H1 (cell line): ENCODE measurements around the gene FAM222B. TPM values are rescaled to one million over a fixed set of nuclear protein-coding genes. Genes with fewer than 3 reads are reported as not detected.

ENCODE experiments used
- CTCF ChIA-PET: fragments of 300-600 bp; sonication (Branson Sonifier 250); formaldehyde crosslinking; loops from one replicate; lab custom pipeline; 2021; ENCODE audit not compliant: partially characterized antibody; lab: Charles Lee
- POLR2A ChIA-PET: fragments of 300-600 bp; sonication (Branson Sonifier 250); formaldehyde crosslinking; loops from one replicate; lab custom pipeline; 2021; ENCODE audit warnings: inconsistent platforms; ENCODE audit not compliant: partially characterized antibody; lab: Charles Lee
- DNase-seq, 2 experiments: peaks; one replicate each; pipeline versions ENCODE4 v3.0.0 to v3.0.0-alpha.2; 2010 to 2022; ENCODE audit warnings: low spot score in 2 of 2, low read depth in 1 of 2, mixed read lengths in 1 of 2
- FAIRE-seq: peaks from 2 replicates; lab custom pipeline; 2011; peaks lifted over from hg19 to GRCh38; lab: Jason Lieb, UNC
- H2AFZ ChIP-seq: 2 replicates; pipeline ENCODE4 v1.8.1; 2012; ENCODE audit warnings: low read length, inconsistent platforms
- H2AK5ac ChIP-seq: 2 replicates; pipeline ENCODE4 v1.6.1; 2013; ENCODE audit warnings: low read depth, low read length
- H2BK120ac ChIP-seq: replicated peaks from 2 replicates; pipeline ENCODE3; 2013; ENCODE audit warnings: low read depth, low read length, inconsistent platforms
- H2BK12ac ChIP-seq: 2 replicates; pipeline ENCODE4 v1.6.1; 2013; ENCODE audit warnings: low read depth, low read length
- H2BK15ac ChIP-seq: 2 replicates; pipeline ENCODE4 v1.6.1; 2013; ENCODE audit warnings: low read length
- H2BK20ac ChIP-seq: 2 replicates; pipeline ENCODE4 v1.6.1; 2013; ENCODE audit warnings: low read length
- H2BK5ac ChIP-seq: 2 replicates; pipeline ENCODE4 v1.6.1; 2013; ENCODE audit warnings: low read depth, low read length
- H3K14ac ChIP-seq: 2 replicates; pipeline ENCODE4 v1.6.1; 2013; ENCODE audit warnings: inconsistent platforms; ENCODE audit not compliant: insufficient read length
- H3K18ac ChIP-seq: 2 replicates; pipeline ENCODE4 v1.6.1; 2013; ENCODE audit warnings: low read length; ENCODE audit errors: extremely low read depth
- H3K23ac ChIP-seq: 2 replicates; pipeline ENCODE4 v1.6.1; 2013; ENCODE audit warnings: inconsistent platforms; ENCODE audit not compliant: insufficient read length
- H3K23me2 ChIP-seq: 2 replicates; pipeline ENCODE4 v1.6.1; 2013; ENCODE audit warnings: low read depth, low read length
- H3K27ac ChIP-seq: 2 replicates; pipeline ENCODE4 v1.6.1; 2011; ENCODE audit warnings: low read depth, low read length, inconsistent platforms
- H3K27me3 ChIP-seq, 4 experiments: replicated peaks in 1 of 4; 1 replicate in 1 of 4; 2 replicates in 3 of 4; pipeline versions ENCODE4 v1.6.1 to v1.8.1; 2011 to 2013; ENCODE audit warnings: low read length in 3 of 4, mild to moderate bottlenecking in 3 of 4, inconsistent platforms in 2 of 4, mixed read lengths in 2 of 4, moderate library complexity in 1 of 4; ENCODE audit not compliant: control insufficient read depth in 3 of 4, insufficient read depth in 3 of 4; ENCODE audit errors: extremely low read depth in 1 of 4
- H3K36me3 ChIP-seq, 4 experiments: 2 replicates each; pipeline versions ENCODE4 v1.6.1 to v1.8.1; 2011 to 2013; ENCODE audit warnings: mild to moderate bottlenecking in 4 of 4, low read length in 3 of 4, moderate library complexity in 2 of 4, control low read depth in 1 of 4, inconsistent platforms in 1 of 4; ENCODE audit not compliant: insufficient read depth in 4 of 4, control insufficient read depth in 2 of 4
- H3K4ac ChIP-seq: replicated peaks from 2 replicates; pipeline ENCODE3; 2013; ENCODE audit warnings: low read length, low read depth, mixed read lengths, inconsistent platforms; ENCODE audit not compliant: insufficient read length
- H3K4me1 ChIP-seq, 4 experiments: replicated peaks in 1 of 4; 1 replicate in 1 of 4; 2 replicates in 3 of 4; pipeline versions ENCODE4 v1.6.1 to v1.8.1; 2011 to 2013; ENCODE audit warnings: low read length in 3 of 4, inconsistent platforms in 2 of 4, mixed read lengths in 1 of 4; ENCODE audit not compliant: insufficient read depth in 4 of 4, control insufficient read depth in 3 of 4
- H3K4me2 ChIP-seq, 2 experiments: 2 replicates each; pipeline versions ENCODE4 v1.6.1 to v1.8.1; 2011 to 2013; ENCODE audit warnings: low read depth in 2 of 2, low read length in 2 of 2, control low read depth in 1 of 2, inconsistent platforms in 1 of 2, mild to moderate bottlenecking in 1 of 2; ENCODE audit not compliant: insufficient read depth in 1 of 2
- H3K4me3 ChIP-seq, 4 experiments: fragments of 200-600, 300-600 bp in 1 of 4; sonication (generic), shearing (Covaris generic), sonication (Bioruptor Twin) in 1 of 4; 2 replicates each; pipeline versions ENCODE4 v1.5.1 to v1.8.1; 2011 to 2016; ENCODE audit warnings: low read length in 4 of 4, low read depth in 3 of 4, control low read depth in 2 of 4, inconsistent platforms in 2 of 4, mild to moderate bottlenecking in 2 of 4, mixed read lengths in 1 of 4, moderate library complexity in 1 of 4; ENCODE audit not compliant: insufficient read depth in 2 of 4; ENCODE audit errors: extremely low read depth in 1 of 4
- H3K56ac ChIP-seq: replicated peaks from 2 replicates; pipeline ENCODE3; 2013; ENCODE audit warnings: low read depth, mild to moderate bottlenecking, mixed read lengths, low read length, inconsistent platforms; ENCODE audit not compliant: insufficient read length
- H3K79me1 ChIP-seq: 2 replicates; pipeline ENCODE4 v1.6.1; 2013; ENCODE audit warnings: low read depth, low read length, control low read depth
- H3K79me2 ChIP-seq, 2 experiments: 2 replicates each; pipeline versions ENCODE4 v1.6.1 to v1.8.1; 2012 to 2013; ENCODE audit warnings: low read length in 2 of 2, mild to moderate bottlenecking in 2 of 2, inconsistent platforms in 1 of 2; ENCODE audit not compliant: insufficient read depth in 2 of 2, control insufficient read depth in 1 of 2
- H3K9ac ChIP-seq, 4 experiments: replicated peaks in 1 of 4; 1 replicate in 1 of 4; 2 replicates in 3 of 4; pipeline versions ENCODE4 v1.6.1 to v1.8.1; 2011 to 2013; ENCODE audit warnings: low read depth in 3 of 4, low read length in 3 of 4, control low read depth in 2 of 4, mild to moderate bottlenecking in 2 of 4, moderate library complexity in 2 of 4, inconsistent platforms in 1 of 4; ENCODE audit errors: extremely low read depth in 1 of 4
- H3K9me3 ChIP-seq, 2 experiments: 2 replicates each; pipeline versions ENCODE4 v1.6.1 to v1.8.1; 2012 to 2013; ENCODE audit warnings: mild to moderate bottlenecking in 2 of 2, moderate library complexity in 2 of 2, control low read depth in 1 of 2, inconsistent platforms in 1 of 2, low read depth in 1 of 2, low read length in 1 of 2, mixed read lengths in 1 of 2; ENCODE audit not compliant: insufficient read depth in 2 of 2
- H4K20me1 ChIP-seq, 2 experiments: replicated peaks in 1 of 2; 2 replicates each; pipeline versions ENCODE3 to v1.8.1; 2011 to 2013; ENCODE audit warnings: inconsistent platforms in 2 of 2, low read length in 2 of 2, mild to moderate bottlenecking in 1 of 2; ENCODE audit not compliant: insufficient read depth in 2 of 2, control insufficient read depth in 1 of 2
- H4K5ac ChIP-seq: 2 replicates; pipeline ENCODE4 v1.6.1; 2013; ENCODE audit warnings: low read length, low read depth, mixed read lengths, inconsistent platforms; ENCODE audit not compliant: insufficient read length
- H4K8ac ChIP-seq: 2 replicates; pipeline ENCODE4 v1.8.0; 2013; ENCODE audit warnings: mild to moderate bottlenecking, moderate library complexity, low read length, inconsistent platforms; ENCODE audit not compliant: insufficient read depth; ENCODE audit errors: extremely low read depth
- H4K91ac ChIP-seq: replicated peaks from 2 replicates; pipeline ENCODE3; 2013; ENCODE audit warnings: low read length, mixed read lengths, inconsistent platforms; ENCODE audit not compliant: insufficient read length
- CHD1 ChIP-seq: IDR thresholded peaks from 2 replicates; pipeline ENCODE4 v1.6.1; 2012; ENCODE audit warnings: low read depth, low read length, improper control_type of control experiment
- CREB1 ChIP-seq: IDR thresholded peaks from 2 replicates; pipeline ENCODE4 v1.6.1; 2012; ENCODE audit warnings: inconsistent platforms
- CTBP2 ChIP-seq: IDR thresholded peaks from 2 replicates; pipeline ENCODE4 v1.7.0; 2011; ENCODE audit warnings: borderline replicate concordance, mild to moderate bottlenecking, moderate library complexity, mixed read lengths, low read length; ENCODE audit not compliant: insufficient read depth, insufficient read length
- EP300 ChIP-seq, 2 experiments: IDR thresholded peaks; 1 replicate in 1 of 2; 2 replicates in 1 of 2; pipeline ENCODE4 v1.6.1; 2011 to 2012; ENCODE audit warnings: low read depth in 2 of 2, low read length in 2 of 2, mild to moderate bottlenecking in 2 of 2, borderline replicate concordance in 1 of 2, inconsistent platforms in 1 of 2, moderate library complexity in 1 of 2
- FOSL1 ChIP-seq: IDR thresholded peaks from 2 replicates; pipeline ENCODE4 v1.6.1; 2011; ENCODE audit warnings: mild to moderate bottlenecking, low read depth, low read length, moderate library complexity; ENCODE audit not compliant: insufficient read depth
- JUND ChIP-seq: IDR thresholded peaks from 2 replicates; pipeline ENCODE4 v1.6.1; 2011; ENCODE audit warnings: mild to moderate bottlenecking, improper control_type of control experiment, low read length
- KDM1A ChIP-seq: fragments of 200-600, 300-600 bp; sonication (generic); IDR thresholded peaks from 2 replicates; pipeline ENCODE4 v1.7.1; 2016; ENCODE audit warnings: mild to moderate bottlenecking, low read length, borderline replicate concordance
- RBBP5 ChIP-seq: IDR thresholded peaks from 2 replicates; pipeline ENCODE4 v1.7.1; 2012; ENCODE audit warnings: low read depth, mild to moderate bottlenecking, inconsistent platforms, low read length, moderate library complexity, borderline replicate concordance
- SP4 ChIP-seq: IDR thresholded peaks from 2 replicates; pipeline ENCODE4 v1.6.1; 2012; ENCODE audit warnings: low read length, inconsistent platforms
- SRF ChIP-seq: IDR thresholded peaks from 2 replicates; pipeline ENCODE4 v1.6.1; 2011; ENCODE audit warnings: mild to moderate bottlenecking, low read depth, low read length, moderate library complexity
- TAF1 ChIP-seq: IDR thresholded peaks from 2 replicates; pipeline ENCODE4 v1.6.1; 2011; ENCODE audit warnings: mild to moderate bottlenecking, low read depth, low read length
- YY1 ChIP-seq: IDR thresholded peaks from 2 replicates; pipeline ENCODE4 v1.6.1; 2011; ENCODE audit warnings: low read depth, mild to moderate bottlenecking, low read length
- WGBS, 2 experiments: shearing (Covaris generic) in 1 of 2; methylation state at CpG; one replicate each; pipeline versions ENCODE4 v1.1.6 to v1.1.7; 2013 to 2015; ENCODE audit warnings: low lambda C conversion rate in 2 of 2, mixed read lengths in 2 of 2, inconsistent platforms in 1 of 2, low coverage in 1 of 2, missing lambda C conversion rate in 1 of 2; ENCODE audit not compliant: insufficient replicate concordance in 2 of 2, insufficient coverage in 1 of 2, insufficient read length in 1 of 2; ENCODE audit errors: extremely low coverage in 1 of 2, missing lambda C conversion rate in 1 of 2; 5-methylcytosine and 5-hydroxymethylcytosine counted together
- polyA plus RNA-seq, 7 experiments: library from polyadenylated mRNA; depleted of rRNA in 3 of 7; stranded (reverse) in 5 of 7; unstranded in 2 of 7; fragments of >200 nt in 5 of 7; fragments of 200-250 nt in 2 of 7; gene quantifications; 1 replicate in 5 of 7; 2 replicates in 1 of 7; 4 replicates in 1 of 7; pipeline versions ENCODE4 v1.2.1 to v1.2.3, GENCODE V29; 2011 to 2013; ENCODE audit warnings: missing spikeins in 2 of 7, mixed read lengths in 2 of 7
- total RNA-seq: library from RNA; stranded (reverse); fragmentation: NEBNext Ultra II Directional; extraction: Animal tissue kit (Norgen Biotek cat#: 25700); gene quantifications from 2 replicates; pipeline ENCODE4 v1.2.1, GENCODE V29; 2021

FAM222B gene
- total and polyA plus RNA-seq, 2 of the 8 experiments (the other 6 are each of a cell fraction or from before 2014, with no cell fraction given): 42.1 to 81.7 TPM

DNA sequence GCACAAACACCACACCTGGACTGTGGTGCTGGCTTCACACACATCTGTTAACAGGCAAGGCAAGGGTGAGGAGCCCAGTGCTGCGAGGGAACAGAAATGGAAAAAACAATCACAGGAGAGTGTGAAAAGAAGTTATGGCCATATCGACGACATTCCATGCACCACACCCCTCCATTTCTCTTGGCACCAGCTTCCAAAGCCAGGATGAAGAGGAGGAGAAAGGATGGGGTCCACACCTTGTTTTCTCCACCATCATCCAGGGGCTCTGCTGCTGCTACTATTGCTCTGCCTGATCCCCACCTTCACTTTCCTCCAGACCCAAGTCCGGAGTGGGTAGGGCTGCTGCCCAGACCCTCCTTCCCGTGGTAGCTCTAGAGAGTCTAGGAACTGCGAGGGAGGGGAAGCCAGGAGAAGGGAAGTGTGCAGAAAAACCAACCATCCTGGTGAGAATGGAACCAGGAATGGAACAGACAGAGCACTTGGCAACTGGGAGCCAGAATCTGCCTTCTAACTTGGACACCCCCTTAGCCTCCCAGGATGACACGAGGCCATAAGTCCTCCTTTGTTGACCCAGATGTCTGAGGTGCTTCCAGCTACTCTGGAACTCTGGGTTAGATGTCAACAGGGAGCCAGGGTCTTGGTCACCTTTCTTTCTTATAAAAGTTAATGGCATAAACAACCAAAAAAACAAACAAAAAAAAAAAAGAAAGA lies 129.7 kb downstream of the FAM222B start:
- H3K18ac ChIP-seq: peak overlapping the region; percentile 44; the same call in 1 of the 2 replicates
- WGBS, 2 experiments: 88% methylated on average over 7 of the region's 7 CpGs; no CpG with 5 or more reads in 1 of the 2 experiments
- H4K20me1 ChIP-seq: peaks cover 0 to 11% of the 10 kb centered on the region in 2 experiments
- no peak overlapping the region for H3K14ac ChIP-seq
- peak overlapping the region; percentile 70; the same call in 1 of the 2 replicates for H3K27ac ChIP-seq
- H3K4ac ChIP-seq: peak overlapping the region; percentile 27
- H4K5ac ChIP-seq: peak overlapping the region; percentile 44
- H3K79me2 ChIP-seq: peaks cover 3 to 34% of the 10 kb centered on the region in 2 experiments; a peak in 3 of 4 replicates
- no peak for DNase-seq
- H3K36me3 ChIP-seq: peaks cover 8 to 20% (median 15%) of the 10 kb centered on the region in 4 experiments; a peak in 7 of 8 replicates
- TF ChIP-seq CHD1 (no peak), JUND (no peak), CREB1 (no peak), TAF1 (no peak), RBBP5 (no peak), EP300 (IDR thresholded peaks at IDR 0.05; ENCODE audit: borderline replicate concordance in 1 of 2, low read depth in 2 of 2, low read length in 2 of 2) (no peak), YY1 (no peak), SP4 (no peak), FOSL1 (no peak), CTBP2 (no peak), KDM1A (no peak), SRF (no peak)
- no peak overlapping the region for H2AFZ ChIP-seq
- H2BK20ac ChIP-seq: no peak overlapping the region; the same call in 1 of the 2 replicates
- no peak for FAIRE-seq
- H4K91ac ChIP-seq: peak overlapping the region; percentile 45
- H3K56ac ChIP-seq: no peak overlapping the region
- H3K79me1 ChIP-seq: peaks cover 16% of the 10 kb centered on the region
- H3K23ac ChIP-seq: no peak overlapping the region
- peak overlapping the region; percentile 54 for H2AK5ac ChIP-seq
- peak overlapping the region; percentile 99 for H2BK15ac ChIP-seq
- no peaks in the 10 kb centered on the region for H3K27me3 ChIP-seq
- H2BK12ac ChIP-seq: peak overlapping the region; percentile 96
- H3K4me2 ChIP-seq: peak overlapping the region; percentile 88 to 100
- no peaks in the 10 kb centered on the region for H3K9me3 ChIP-seq
- peak overlapping the region; percentile 22 to 79 (median 56) for H3K9ac ChIP-seq
- peaks cover 4 to 15% (median 7%) of the 10 kb centered on the region in 4 experiments; a peak in 6 of 7 replicates for H3K4me1 ChIP-seq
- ChIA-PET CTCF (interaction anchor here (2.0 kb wide), 1 partner anchor 15 kb away, joined by 4 read pairs; no protein-coding TSS in a partner anchor), POLR2A (interaction anchor here (0.6 to 10.5 kb wide), 10 partner anchors 11 to 236 kb away, joined by 3 to 258 read pairs (median 22); partner anchors contain the start of genes BLTP2, NEK8, RPL23A and SDF2)
- no peak overlapping the region for H4K8ac ChIP-seq
- peak overlapping the region; percentile 94 for H2BK5ac ChIP-seq
- peak overlapping the region; percentile 7 for H2BK120ac ChIP-seq
- peak overlapping the region in 3 of 4 experiments; percentile 37 to 81 (median 59); a peak in 6 of 8 replicates for H3K4me3 ChIP-seq
- peaks cover 16% of the 10 kb centered on the region for H3K23me2 ChIP-seq
